HCT116 (cell line): ENCODE data around the gene SYNPR. TPM values are rescaled to one million over a fixed set of nuclear protein-coding genes. Genes with fewer than 3 reads are reported as not detected.

Source experiments
- ATAC-seq: fragments of 200-7000 bp; cut with Tn5 transposase; 2 replicates; pipeline ENCODE4 v1.9.1; 2020; ENCODE audit warnings: mild to moderate bottlenecking, moderate library complexity
- BruUV-seq: library from RNA; stranded (reverse); fragments of 400-500 nt; replicated peaks from 2 replicates; lab custom pipeline; 2021; lab: Mats Ljungman, UMichigan
- CTCF ChIA-PET: fragments of 300-600 bp; sonication (Branson Sonifier 250); formaldehyde crosslinking; loops from one replicate; lab custom pipeline; 2021; ENCODE audit warnings: antibody characterized with exemption; lab: Charles Lee
- POLR2A ChIA-PET: fragments of 300-600, 350-600 bp; sonication (Branson Sonifier 250); formaldehyde crosslinking; loops from one replicate; lab custom pipeline; 2021; ENCODE audit warnings: antibody characterized with exemption; lab: Charles Lee
- RAD21 ChIA-PET, 2 experiments: fragments of 300-600 bp; sonication (Branson Sonifier 250); formaldehyde crosslinking; loops; one replicate each; lab custom pipeline; 2023; ENCODE audit warnings: low total read pairs in 2 of 2; ENCODE audit not compliant: uncharacterized antibody in 2 of 2, unreplicated experiment in 2 of 2, low non-redundant PET in 1 of 2; lab: Charles Lee
- DNase-seq: peaks from one replicate; pipeline ENCODE4 v3.0.0-alpha.2; 2010; ENCODE audit warnings: low read depth, low spot score
- H2AFZ ChIP-seq: fragments of 200-600 bp; shearing (Covaris generic), sonication (generic); 2 replicates; pipeline ENCODE4 v1.6.1; 2017; ENCODE audit warnings: low read depth, mixed run types, mixed read lengths, antibody characterized with exemption, low read length; ENCODE audit not compliant: poor library complexity, severe bottlenecking
- H3K27ac ChIP-seq: 2 replicates; pipeline ENCODE4 v1.5.1; 2012; ENCODE audit warnings: low read depth, low read length
- H3K27me3 ChIP-seq: fragments of 200-600 bp; sonication (generic); 2 replicates; pipeline ENCODE4 v1.6.1; 2016; ENCODE audit warnings: mixed run types, low read length, mixed read lengths; ENCODE audit not compliant: insufficient read depth
- H3K36me3 ChIP-seq, 2 experiments: fragments of 200-500 bp in 1 of 2; fragments of 200-600 bp in 1 of 2; sonication (Bioruptor generic) in 1 of 2; sonication (generic) in 1 of 2; 2 replicates each; pipeline versions ENCODE4 v1.5.1 to v1.6.1; 2014 to 2016; ENCODE audit warnings: low read length in 2 of 2, inconsistent platforms in 1 of 2, mixed read lengths in 1 of 2, mixed run types in 1 of 2; ENCODE audit not compliant: insufficient read depth in 2 of 2, control insufficient read depth in 1 of 2
- H3K4me1 ChIP-seq, 2 experiments: fragments of 200-600 bp in 1 of 2; sonication (generic) in 1 of 2; 2 replicates each; pipeline versions ENCODE4 v1.5.1 to v1.6.1; 2012 to 2017; ENCODE audit warnings: low read length in 2 of 2, inconsistent platforms in 1 of 2, mild to moderate bottlenecking in 1 of 2, mixed read lengths in 1 of 2, mixed run types in 1 of 2, moderate library complexity in 1 of 2; ENCODE audit not compliant: insufficient read depth in 2 of 2, control insufficient read depth in 1 of 2
- H3K4me2 ChIP-seq: fragments of 200-600 bp; sonication (generic); 2 replicates; pipeline ENCODE4 v1.6.1; 2017; ENCODE audit warnings: mixed run types, low read length, mixed read lengths
- H3K4me3 ChIP-seq, 2 experiments: fragments of 200-600 bp in 1 of 2; sonication (generic) in 1 of 2; replicated peaks in 1 of 2; 2 replicates each; pipeline ENCODE4 v1.5.1; 2011 to 2016; ENCODE audit warnings: low read length in 2 of 2, control low read depth in 1 of 2, low read depth in 1 of 2, mild to moderate bottlenecking in 1 of 2, mixed read lengths in 1 of 2, mixed run types in 1 of 2
- H3K79me2 ChIP-seq: fragments of 200-600 bp; sonication (generic); 2 replicates; pipeline ENCODE4 v1.6.1; 2017; ENCODE audit warnings: mild to moderate bottlenecking, mixed run types, low read length, moderate library complexity, mixed read lengths; ENCODE audit not compliant: insufficient read depth
- H3K9ac ChIP-seq: fragments of 200-600 bp; sonication (generic); 2 replicates; pipeline ENCODE4 v1.6.1; 2016; ENCODE audit warnings: low read length, mixed read lengths
- H3K9me2 ChIP-seq: fragments of 200-600 bp; sonication (generic), shearing (Covaris generic); 2 replicates; pipeline ENCODE4 v1.6.1; 2017; ENCODE audit warnings: mixed run types, mild to moderate bottlenecking, moderate library complexity; ENCODE audit not compliant: insufficient read depth
- H3K9me3 ChIP-seq, 2 experiments: fragments of 200-500 bp in 1 of 2; fragments of 200-600 bp in 1 of 2; sonication (Bioruptor generic) in 1 of 2; sonication (generic) in 1 of 2; 2 replicates each; pipeline ENCODE4 v1.6.1; 2014 to 2017; ENCODE audit warnings: low read length in 2 of 2, mixed read lengths in 2 of 2, inconsistent platforms in 1 of 2, low read depth in 1 of 2, mild to moderate bottlenecking in 1 of 2, mixed run types in 1 of 2, moderate library complexity in 1 of 2; ENCODE audit not compliant: control insufficient read depth in 1 of 2, insufficient read depth in 1 of 2
- H4K20me1 ChIP-seq: fragments of 200-600 bp; sonication (generic), shearing (Covaris generic); 2 replicates; pipeline ENCODE4 v1.6.1; 2017; ENCODE audit warnings: mixed run types, mild to moderate bottlenecking, moderate library complexity; ENCODE audit not compliant: insufficient read depth
- CBX3 ChIP-seq: IDR thresholded peaks from 2 replicates; pipeline ENCODE4 v1.6.1; 2012; ENCODE audit warnings: low read depth
- ELF1 ChIP-seq: IDR thresholded peaks from 2 replicates; pipeline ENCODE4 v1.6.1; 2012; ENCODE audit warnings: low read depth, borderline replicate concordance
- FOSL1 ChIP-seq: IDR thresholded peaks from 2 replicates; pipeline ENCODE4 v1.6.1; 2012; ENCODE audit warnings: low read depth
- JUND ChIP-seq: IDR thresholded peaks from 2 replicates; pipeline ENCODE4 v1.6.1; 2012
- SRF ChIP-seq: IDR thresholded peaks from 2 replicates; pipeline ENCODE4 v1.6.1; 2012; ENCODE audit warnings: low read depth
- intact Hi-C: fragments of 100-400 bp; cut with micrococcal nuclease; formaldehyde crosslinking; loops from 2 replicates; pipeline ENCODE4 v1.10.0; 2022
- total RNA-seq: library from RNA; stranded (reverse); gene quantifications from one replicate; pipeline ENCODE4 v1.2.1, GENCODE V29; 2021; ENCODE audit not compliant: unreplicated experiment
- TF ChIP-seq, protein P1 (sequence below): IDR thresholded peaks from 2 replicates; pipeline ENCODE4 v1.6.1; 2012
- TF ChIP-seq, protein P2 (sequence below), 3 experiments: fragments of 200-600 bp in 1 of 3; sonication (generic) in 1 of 3; IDR thresholded peaks in 2 of 3; conservative IDR thresholded peaks in 1 of 3; 2 replicates each; pipeline ENCODE4 v1.5.1; 2012 to 2017; ENCODE audit warnings: low read depth in 2 of 3, low read length in 2 of 3, antibody characterized with exemption in 1 of 3, borderline replicate concordance in 1 of 3, control low read depth in 1 of 3, mild to moderate bottlenecking in 1 of 3, mixed read lengths in 1 of 3, mixed run types in 1 of 3, moderate library complexity in 1 of 3; ENCODE audit not compliant: insufficient read depth in 1 of 3
- TF ChIP-seq, protein P3 (sequence below): IDR thresholded peaks from 2 replicates; pipeline ENCODE4 v1.6.1; 2011; ENCODE audit warnings: mild to moderate bottlenecking, low read length, moderate library complexity; ENCODE audit not compliant: insufficient replicate concordance; ENCODE audit errors: extremely low read depth
- TF ChIP-seq, protein P4 (sequence below): IDR thresholded peaks from 2 replicates; pipeline ENCODE4 v1.6.1; 2012
- TF ChIP-seq, protein P5 (sequence below): IDR thresholded peaks from 2 replicates; pipeline ENCODE4 v1.6.1; 2012; ENCODE audit warnings: low read depth

Gene SYNPR
- total RNA-seq, 1 experiment from 2014 or later: not detected

DNA sequence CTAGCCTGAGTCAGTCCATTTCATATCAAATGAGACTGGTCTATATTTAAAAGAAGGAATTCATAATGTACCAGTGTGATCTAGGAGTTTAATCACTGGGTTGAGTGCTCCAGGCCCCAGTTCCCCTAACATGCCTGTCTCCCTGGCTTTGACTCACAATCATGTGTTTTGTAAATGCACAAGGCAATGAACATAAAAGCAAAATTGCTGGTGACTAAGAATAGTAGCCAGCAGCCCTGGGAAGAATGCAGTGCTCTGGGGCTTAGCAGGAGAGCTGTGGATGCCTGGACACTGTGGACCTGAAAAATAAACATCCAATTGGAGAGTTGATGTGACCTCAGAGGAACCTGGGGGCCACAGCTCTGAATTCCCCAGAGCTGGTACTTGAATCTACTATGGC is 50.3 kb downstream of the SYNPR start:
- Histone ChIP-seq H3K27me3 (peaks cover 5% of the 10 kb centered on the region; the same call in 1 of the 2 replicates), H3K36me3 (no peaks in the 10 kb centered on the region), H4K20me1 (no peaks in the 10 kb centered on the region), H2AFZ (no peak overlapping the region), H3K9ac (no peak overlapping the region), H3K4me3 (no peak overlapping the region), H3K27ac (no peak overlapping the region), H3K9me2 (no peaks in the 10 kb centered on the region), H3K9me3 (no peaks in the 10 kb centered on the region), H3K79me2 (no peaks in the 10 kb centered on the region), H3K4me1 (no peaks in the 10 kb centered on the region), H3K4me2 (no peak overlapping the region)
- no peak for ATAC-seq
- ChIA-PET POLR2A (no interaction called here), RAD21 (no interaction called here), CTCF (no interaction called here)
- no TSS peak for BruUV-seq
- intact Hi-C loops: no loop called here
- TF ChIP-seq, protein P1, sequence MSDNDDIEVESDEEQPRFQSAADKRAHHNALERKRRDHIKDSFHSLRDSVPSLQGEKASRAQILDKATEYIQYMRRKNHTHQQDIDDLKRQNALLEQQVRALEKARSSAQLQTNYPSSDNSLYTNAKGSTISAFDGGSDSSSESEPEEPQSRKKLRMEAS: no peak
- no peak for TF ChIP-seq ELF1
- no peak for TF ChIP-seq FOSL1
- TF ChIP-seq SRF: no peak
- TF ChIP-seq, protein P2, sequence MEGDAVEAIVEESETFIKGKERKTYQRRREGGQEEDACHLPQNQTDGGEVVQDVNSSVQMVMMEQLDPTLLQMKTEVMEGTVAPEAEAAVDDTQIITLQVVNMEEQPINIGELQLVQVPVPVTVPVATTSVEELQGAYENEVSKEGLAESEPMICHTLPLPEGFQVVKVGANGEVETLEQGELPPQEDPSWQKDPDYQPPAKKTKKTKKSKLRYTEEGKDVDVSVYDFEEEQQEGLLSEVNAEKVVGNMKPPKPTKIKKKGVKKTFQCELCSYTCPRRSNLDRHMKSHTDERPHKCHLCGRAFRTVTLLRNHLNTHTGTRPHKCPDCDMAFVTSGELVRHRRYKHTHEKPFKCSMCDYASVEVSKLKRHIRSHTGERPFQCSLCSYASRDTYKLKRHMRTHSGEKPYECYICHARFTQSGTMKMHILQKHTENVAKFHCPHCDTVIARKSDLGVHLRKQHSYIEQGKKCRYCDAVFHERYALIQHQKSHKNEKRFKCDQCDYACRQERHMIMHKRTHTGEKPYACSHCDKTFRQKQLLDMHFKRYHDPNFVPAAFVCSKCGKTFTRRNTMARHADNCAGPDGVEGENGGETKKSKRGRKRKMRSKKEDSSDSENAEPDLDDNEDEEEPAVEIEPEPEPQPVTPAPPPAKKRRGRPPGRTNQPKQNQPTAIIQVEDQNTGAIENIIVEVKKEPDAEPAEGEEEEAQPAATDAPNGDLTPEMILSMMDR (IDR thresholded peaks at IDR 0.05 in 2 of 3, conservative IDR thresholded peaks at IDR 0.05 in 1 of 3; ENCODE audit: borderline replicate concordance in 1 of 3, insufficient read depth in 1 of 3, low read depth in 2 of 3, low read length in 2 of 3): no peak
- no peak for DNase-seq

DNA sequence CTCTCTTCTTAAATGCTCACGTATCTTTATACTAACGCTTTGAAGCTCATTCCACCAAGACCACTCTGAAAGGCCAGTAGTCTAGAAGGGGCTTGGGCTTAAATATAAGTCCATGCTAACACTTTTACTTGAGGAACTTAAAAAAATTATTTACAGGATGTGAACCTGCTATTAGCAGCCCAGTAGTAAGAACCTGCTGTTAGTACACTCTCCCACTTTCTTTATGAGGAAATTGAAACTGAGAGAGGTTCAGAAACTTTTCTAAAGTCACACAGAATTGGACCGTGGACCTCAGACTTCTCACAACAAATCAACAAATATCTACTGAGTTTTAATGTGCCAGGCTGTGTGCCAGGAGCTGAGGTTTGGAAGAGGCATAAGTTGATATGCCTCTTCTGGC is 53.4 kb downstream of the SYNPR start:
- H3K9me2 ChIP-seq: no peaks in the 10 kb centered on the region
- H3K9ac ChIP-seq: no peak overlapping the region
- H3K79me2 ChIP-seq: no peaks in the 10 kb centered on the region
- H3K4me3 ChIP-seq: no peak overlapping the region
- ChIA-PET POLR2A (no interaction called here), CTCF (no interaction called here), RAD21 (no interaction called here)
- no peaks in the 10 kb centered on the region for H3K36me3 ChIP-seq
- no peak overlapping the region for H3K4me2 ChIP-seq
- intact Hi-C loops: loop anchor here (10.0 kb wide), 1 partner anchor 667 kb away; no protein-coding TSS in a partner anchor
- H4K20me1 ChIP-seq: no peaks in the 10 kb centered on the region
- ATAC-seq (no peak), DNase-seq (no peak)
- H3K4me1 ChIP-seq: no peaks in the 10 kb centered on the region
- no TSS peak for BruUV-seq
- H3K27ac ChIP-seq: no peak overlapping the region
- H2AFZ ChIP-seq: no peak overlapping the region
- TF ChIP-seq, protein P3, sequence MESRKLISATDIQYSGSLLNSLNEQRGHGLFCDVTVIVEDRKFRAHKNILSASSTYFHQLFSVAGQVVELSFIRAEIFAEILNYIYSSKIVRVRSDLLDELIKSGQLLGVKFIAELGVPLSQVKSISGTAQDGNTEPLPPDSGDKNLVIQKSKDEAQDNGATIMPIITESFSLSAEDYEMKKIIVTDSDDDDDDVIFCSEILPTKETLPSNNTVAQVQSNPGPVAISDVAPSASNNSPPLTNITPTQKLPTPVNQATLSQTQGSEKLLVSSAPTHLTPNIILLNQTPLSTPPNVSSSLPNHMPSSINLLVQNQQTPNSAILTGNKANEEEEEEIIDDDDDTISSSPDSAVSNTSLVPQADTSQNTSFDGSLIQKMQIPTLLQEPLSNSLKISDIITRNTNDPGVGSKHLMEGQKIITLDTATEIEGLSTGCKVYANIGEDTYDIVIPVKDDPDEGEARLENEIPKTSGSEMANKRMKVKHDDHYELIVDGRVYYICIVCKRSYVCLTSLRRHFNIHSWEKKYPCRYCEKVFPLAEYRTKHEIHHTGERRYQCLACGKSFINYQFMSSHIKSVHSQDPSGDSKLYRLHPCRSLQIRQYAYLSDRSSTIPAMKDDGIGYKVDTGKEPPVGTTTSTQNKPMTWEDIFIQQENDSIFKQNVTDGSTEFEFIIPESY: no peak
- TF ChIP-seq CBX3 (no peak), ELF1 (no peak), JUND (no peak)
- TF ChIP-seq, protein P4, sequence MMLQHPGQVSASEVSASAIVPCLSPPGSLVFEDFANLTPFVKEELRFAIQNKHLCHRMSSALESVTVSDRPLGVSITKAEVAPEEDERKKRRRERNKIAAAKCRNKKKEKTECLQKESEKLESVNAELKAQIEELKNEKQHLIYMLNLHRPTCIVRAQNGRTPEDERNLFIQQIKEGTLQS: no peak
- TF ChIP-seq, protein P5, sequence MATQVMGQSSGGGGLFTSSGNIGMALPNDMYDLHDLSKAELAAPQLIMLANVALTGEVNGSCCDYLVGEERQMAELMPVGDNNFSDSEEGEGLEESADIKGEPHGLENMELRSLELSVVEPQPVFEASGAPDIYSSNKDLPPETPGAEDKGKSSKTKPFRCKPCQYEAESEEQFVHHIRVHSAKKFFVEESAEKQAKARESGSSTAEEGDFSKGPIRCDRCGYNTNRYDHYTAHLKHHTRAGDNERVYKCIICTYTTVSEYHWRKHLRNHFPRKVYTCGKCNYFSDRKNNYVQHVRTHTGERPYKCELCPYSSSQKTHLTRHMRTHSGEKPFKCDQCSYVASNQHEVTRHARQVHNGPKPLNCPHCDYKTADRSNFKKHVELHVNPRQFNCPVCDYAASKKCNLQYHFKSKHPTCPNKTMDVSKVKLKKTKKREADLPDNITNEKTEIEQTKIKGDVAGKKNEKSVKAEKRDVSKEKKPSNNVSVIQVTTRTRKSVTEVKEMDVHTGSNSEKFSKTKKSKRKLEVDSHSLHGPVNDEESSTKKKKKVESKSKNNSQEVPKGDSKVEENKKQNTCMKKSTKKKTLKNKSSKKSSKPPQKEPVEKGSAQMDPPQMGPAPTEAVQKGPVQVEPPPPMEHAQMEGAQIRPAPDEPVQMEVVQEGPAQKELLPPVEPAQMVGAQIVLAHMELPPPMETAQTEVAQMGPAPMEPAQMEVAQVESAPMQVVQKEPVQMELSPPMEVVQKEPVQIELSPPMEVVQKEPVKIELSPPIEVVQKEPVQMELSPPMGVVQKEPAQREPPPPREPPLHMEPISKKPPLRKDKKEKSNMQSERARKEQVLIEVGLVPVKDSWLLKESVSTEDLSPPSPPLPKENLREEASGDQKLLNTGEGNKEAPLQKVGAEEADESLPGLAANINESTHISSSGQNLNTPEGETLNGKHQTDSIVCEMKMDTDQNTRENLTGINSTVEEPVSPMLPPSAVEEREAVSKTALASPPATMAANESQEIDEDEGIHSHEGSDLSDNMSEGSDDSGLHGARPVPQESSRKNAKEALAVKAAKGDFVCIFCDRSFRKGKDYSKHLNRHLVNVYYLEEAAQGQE: no peak
- H3K27me3 ChIP-seq: peaks cover 5% of the 10 kb centered on the region; the same call in 1 of the 2 replicates
- H3K9me3 ChIP-seq: no peaks in the 10 kb centered on the region
